Measurements from ENCODE around the gene PDSS2. TPM values are rescaled to one million over a fixed set of nuclear protein-coding genes. Genes with fewer than 3 reads are reported as not detected.

Gene PDSS2
- total and polyA plus RNA-seq, 2 of the 8 experiments (the other 6 are each of a cell fraction or from before 2014, with no cell fraction given): 10.7 to 16.1 TPM

- TF ChIP-seq HDAC2 (IDR thresholded peaks at IDR 0.05; ENCODE audit: borderline replicate concordance in 1 of 2, low read depth in 2 of 2, low read length in 2 of 2): no peak
- TF ChIP-seq EGR1 (IDR thresholded peaks at IDR 0.05; ENCODE audit: borderline replicate concordance, low read depth, low read length): no peak
- no peak for TF ChIP-seq BRCA1 (IDR thresholded peaks at IDR 0.05; ENCODE audit: low read depth, low read length)
- no peak for TF ChIP-seq CTCF (IDR thresholded peaks at IDR 0.05; ENCODE audit: control extremely low read depth in 1 of 3, insufficient read depth in 1 of 3, low read depth in 1 of 3, low read length in 3 of 3)
Measured at GRCh38 chr6:107216197-107216933, 243.0 kb downstream of the PDSS2 start (continued).
